IPS-20b (cell line): ENCODE results near the gene CTRL.
"Not testable (repeated sequence)": the region's sequence is repeated elsewhere in the genome, so short reads cannot be mapped to it uniquely, and the experiment has no call there.

Experiments used
- H3K27ac ChIP-seq: one replicate; pipeline ENCODE4 v1.5.1; 2013; ENCODE audit warnings: low read length
- H3K27me3 ChIP-seq: 2 replicates; pipeline ENCODE4 v1.6.1; 2013; ENCODE audit warnings: mild to moderate bottlenecking, low read length, inconsistent platforms; ENCODE audit not compliant: insufficient read depth
- H3K36me3 ChIP-seq: 2 replicates; pipeline ENCODE4 v1.6.1; 2013; ENCODE audit warnings: low read depth, mild to moderate bottlenecking, inconsistent platforms, low read length, moderate library complexity; ENCODE audit not compliant: insufficient read depth
- H3K4me1 ChIP-seq: 2 replicates; pipeline ENCODE4 v1.6.1; 2013; ENCODE audit warnings: mild to moderate bottlenecking, control low read depth, inconsistent platforms, low read length, moderate library complexity; ENCODE audit not compliant: insufficient read depth
- H3K4me3 ChIP-seq: 2 replicates; pipeline ENCODE4 v1.5.1; 2013; ENCODE audit warnings: mild to moderate bottlenecking, low read length, inconsistent platforms
- H3K9ac ChIP-seq: 2 replicates; pipeline ENCODE4 v1.6.1; 2013; ENCODE audit warnings: low read depth, mild to moderate bottlenecking, inconsistent platforms, low read length, moderate library complexity
- H3K9me3 ChIP-seq: 2 replicates; pipeline ENCODE4 v1.6.1; 2013; ENCODE audit warnings: mild to moderate bottlenecking, low read depth, low read length, inconsistent platforms; ENCODE audit not compliant: insufficient read depth

The CTRL gene

DNA sequence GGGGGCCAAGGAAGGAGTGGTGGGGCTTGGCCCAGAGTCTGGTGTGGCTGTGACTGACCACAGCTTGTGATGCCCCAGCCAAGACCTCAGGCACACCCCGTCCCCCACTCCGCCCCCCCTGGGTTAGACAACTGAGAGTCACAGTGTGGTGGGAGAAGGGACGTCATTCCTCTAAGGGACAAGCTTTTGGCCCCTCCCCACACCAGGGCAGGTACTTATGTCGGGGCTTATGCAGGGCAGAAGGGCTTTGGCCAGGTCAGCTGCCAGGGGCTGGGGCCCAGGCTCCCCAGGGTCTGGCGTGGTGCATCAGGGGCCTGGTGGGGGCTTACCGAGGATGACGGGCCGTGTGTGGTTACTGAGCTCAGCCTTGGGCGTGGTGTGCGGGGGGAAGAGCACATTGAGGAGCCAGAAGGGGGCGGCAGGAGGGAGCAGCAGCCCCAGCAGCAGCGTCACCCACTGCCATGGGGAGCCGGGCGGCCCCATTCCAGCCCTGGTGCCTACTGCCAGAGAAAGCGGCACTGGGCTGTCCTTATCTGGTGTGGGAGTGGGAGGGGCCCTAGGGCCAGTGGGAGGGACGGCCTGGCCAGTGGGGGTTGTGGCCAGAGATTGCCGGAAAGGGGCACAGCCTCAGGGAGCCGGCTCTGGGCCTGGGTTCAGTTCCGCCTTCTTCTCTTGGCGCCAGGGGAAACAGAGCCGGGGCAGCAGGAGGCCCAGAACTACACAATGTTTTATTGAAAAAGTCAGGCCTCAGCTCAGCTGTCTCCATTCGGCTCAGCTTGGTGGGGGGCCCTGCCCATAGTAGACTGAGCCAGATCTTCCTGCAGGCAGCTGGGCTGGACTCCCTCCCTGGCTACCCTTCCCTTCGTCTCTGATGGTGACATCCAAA, 12.2 kb upstream of the CTRL start, which contains the start of gene LCAT:
TSS of gene LCAT (minus strand) at position 502 of the 886 bp plus-strand sequence. CDS start at position 483, 19 bp downstream.
- H3K27ac ChIP-seq, result no peak within 1 kb of the TSS
- H3K9me3 ChIP-seq, result no peaks in the 10 kb centered on the region
- H3K4me1 ChIP-seq, result no peaks in the 10 kb centered on the region
- no peak within 1 kb of the TSS for H3K9ac ChIP-seq
- H3K36me3 ChIP-seq, result peaks cover 41% of the 10 kb centered on the region
- no peaks in the 10 kb centered on the region for H3K27me3 ChIP-seq
- H3K4me3 ChIP-seq, result no peak within 1 kb of the TSS

DNA sequence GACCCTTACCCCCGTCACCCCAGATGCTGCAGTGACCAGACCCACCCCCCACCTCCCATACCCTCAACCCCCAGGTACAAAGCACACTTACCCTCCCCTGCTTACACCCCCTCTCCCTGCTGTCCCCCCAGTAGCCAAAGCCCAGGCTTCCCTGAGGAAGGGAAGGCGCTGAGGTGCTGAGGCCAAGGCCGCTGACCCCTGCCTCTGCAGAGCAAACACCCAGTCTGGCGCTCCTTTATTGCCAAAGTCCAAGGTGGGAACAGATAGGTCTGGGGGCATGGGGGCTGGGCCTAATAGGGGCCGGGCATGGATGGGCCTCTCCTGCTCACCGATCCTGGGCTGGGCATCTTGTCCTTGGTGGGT, 11.6 kb upstream of the CTRL start:
- no peak overlapping the region for H3K27ac ChIP-seq
- no peaks in the 10 kb centered on the region for H3K4me1 ChIP-seq
- no peaks in the 10 kb centered on the region for H3K9me3 ChIP-seq
- peaks cover 39% of the 10 kb centered on the region for H3K36me3 ChIP-seq
- H3K4me3 ChIP-seq, result no peak overlapping the region
- no peaks in the 10 kb centered on the region for H3K27me3 ChIP-seq
- H3K9ac ChIP-seq, result no peak overlapping the region

DNA sequence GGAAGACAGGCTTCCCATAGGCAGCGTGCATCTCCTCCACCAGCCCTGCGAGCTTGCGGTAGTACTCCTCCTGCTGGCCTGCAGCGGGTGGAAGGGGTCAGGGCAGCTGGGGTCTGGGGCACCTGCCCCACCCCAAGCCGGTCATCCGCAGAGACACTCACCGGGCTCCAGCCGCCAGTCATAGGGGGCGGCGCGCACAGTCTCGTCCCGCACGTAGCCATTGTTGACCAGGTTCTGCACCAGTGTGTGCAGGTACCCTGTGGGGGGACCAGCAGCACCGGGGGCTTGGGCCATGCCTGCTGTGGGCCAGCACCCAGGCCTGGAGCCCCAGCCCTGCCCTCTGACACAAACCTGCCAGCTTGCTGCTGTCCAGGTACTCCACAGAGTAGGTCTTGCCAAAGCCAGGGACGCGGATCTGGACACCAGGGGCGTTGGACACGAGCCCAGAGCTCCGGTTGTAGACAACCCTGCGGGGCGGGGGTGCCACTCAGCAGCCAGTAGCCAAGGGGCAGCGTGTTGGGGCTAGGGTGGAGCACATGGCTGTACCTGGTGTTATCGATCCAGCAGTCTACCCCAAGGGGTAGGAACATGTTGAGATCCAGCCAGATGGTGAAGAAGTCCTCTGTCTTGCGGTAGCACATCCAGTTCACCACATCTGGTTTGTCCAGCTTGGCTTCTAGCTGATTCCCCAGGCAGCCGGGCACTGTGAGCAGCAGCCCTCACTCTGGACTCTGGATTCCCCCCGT, 11.0 kb upstream of the CTRL start:
- H3K9ac ChIP-seq, result no peak overlapping the region
- peaks cover 33% of the 10 kb centered on the region for H3K36me3 ChIP-seq
- no peaks in the 10 kb centered on the region for H3K9me3 ChIP-seq
- no peak overlapping the region for H3K27ac ChIP-seq
- no peak overlapping the region for H3K4me3 ChIP-seq
- no peaks in the 10 kb centered on the region for H3K4me1 ChIP-seq
- no peaks in the 10 kb centered on the region for H3K27me3 ChIP-seq

- Histone ChIP-seq H3K4me1 (0 out of 2 replicates have a peak, but pooled peaks cover under 1% of the 10 kb centered on the region), H3K9me3 (no peaks in the 10 kb centered on the region), H3K27ac (no peak overlapping the region), H3K36me3 (peaks cover 29% of the 10 kb centered on the region), H3K27me3 (no peaks in the 10 kb centered on the region), H3K4me3 (no peak overlapping the region), H3K9ac (no peak overlapping the region)
Observed at GRCh38 chr16:67942200-67942509, 10.5 kb upstream of the CTRL start.

DNA sequence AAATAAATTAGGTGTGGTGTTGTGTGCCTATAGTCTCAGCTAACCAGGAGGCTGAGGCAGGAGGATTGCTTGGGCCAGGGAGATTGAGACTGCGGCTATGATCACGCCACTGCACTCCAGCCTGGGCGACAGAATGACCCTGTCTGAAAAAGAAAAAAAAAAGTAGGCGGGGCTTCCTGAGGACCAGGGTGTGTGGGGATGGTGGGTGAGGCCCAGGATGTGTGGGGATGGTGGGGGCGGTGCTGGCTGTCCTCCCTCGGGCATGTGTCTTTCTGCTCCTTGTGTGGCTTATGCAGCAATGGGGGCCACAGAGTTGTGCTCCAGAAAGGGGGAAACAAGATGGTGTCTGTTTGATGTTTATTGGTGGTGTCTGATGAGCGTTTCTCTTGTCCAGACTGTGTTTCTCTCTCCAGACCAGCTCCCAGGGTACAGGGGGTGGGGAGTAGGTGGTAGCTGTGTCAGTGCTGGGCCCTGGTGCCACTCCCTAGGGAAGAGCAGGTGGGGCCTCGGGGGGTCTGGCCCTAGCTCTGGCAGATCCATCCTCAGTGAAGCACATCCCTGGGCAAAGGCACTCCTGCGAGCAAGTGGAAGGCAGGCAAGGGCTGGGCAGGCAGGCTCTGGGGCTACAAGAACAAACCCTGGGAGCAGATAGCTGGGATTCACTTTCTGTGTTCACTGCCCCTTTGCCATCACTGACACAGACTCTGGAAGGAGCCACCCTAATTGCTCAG, 10.0 kb upstream of the CTRL start:
- Histone ChIP-seq H3K27ac (no peak overlapping the region), H3K27me3 (no peaks in the 10 kb centered on the region), H3K36me3 (peaks cover 24% of the 10 kb centered on the region), H3K4me1 (0 out of 2 replicates have a peak, but pooled peaks cover 3% of the 10 kb centered on the region), H3K4me3 (no peak overlapping the region), H3K9me3 (no peaks in the 10 kb centered on the region), H3K9ac (no peak overlapping the region)

DNA sequence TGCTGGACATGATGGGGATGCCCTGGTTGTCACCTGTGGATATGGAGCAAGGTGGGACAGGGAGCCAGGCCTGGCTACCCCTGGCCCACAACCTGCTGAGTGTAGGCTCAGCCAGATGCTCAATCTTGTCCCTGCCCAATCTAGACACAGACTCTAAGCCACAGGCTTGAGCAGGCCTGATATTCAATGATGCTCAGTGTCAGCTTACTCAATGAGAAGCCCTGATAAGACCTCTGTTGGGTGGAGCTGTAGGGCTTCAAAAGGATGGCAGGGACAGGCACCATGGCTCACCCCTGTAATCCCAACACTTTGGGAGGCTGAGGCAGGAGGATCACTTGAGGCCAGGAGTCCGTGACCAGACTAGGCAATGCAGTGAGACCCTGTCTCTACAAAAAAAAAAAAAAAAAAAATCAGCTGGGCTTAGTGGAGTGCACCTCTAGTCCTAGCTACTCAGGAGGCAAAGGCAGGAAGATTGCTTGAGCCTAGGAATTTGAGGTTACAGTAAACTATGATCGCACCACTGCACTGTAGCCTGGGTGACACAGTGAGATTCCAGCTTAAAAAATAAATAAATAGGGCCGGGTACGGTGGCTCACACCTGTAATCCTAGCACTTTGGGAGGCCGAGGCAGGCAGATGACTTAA, 8.9 kb upstream of the CTRL start:
- Histone ChIP-seq H3K27ac (no peak overlapping the region), H3K9ac (no peak overlapping the region)

GRCh38 chr16:67939507-67940445, 8.1 kb upstream of the CTRL start:
- H3K36me3 ChIP-seq, result peaks cover 6% of the 10 kb centered on the region
- H3K27ac ChIP-seq, result no peak overlapping the region
- H3K4me3 ChIP-seq, result no peak overlapping the region
- H3K9me3 ChIP-seq, result no peaks in the 10 kb centered on the region
- H3K4me1 ChIP-seq, result 0 out of 2 replicates have a peak, but pooled peaks cover 3% of the 10 kb centered on the region
- H3K9ac ChIP-seq, result no peak overlapping the region
- H3K27me3 ChIP-seq, result no peaks in the 10 kb centered on the region

More for the DNA sequence above, 8.9 kb upstream of the CTRL start:
- no peaks in the 10 kb centered on the region for H3K9me3 ChIP-seq
- peaks cover 14% of the 10 kb centered on the region for H3K36me3 ChIP-seq
- no peaks in the 10 kb centered on the region for H3K27me3 ChIP-seq
- no peak overlapping the region for H3K4me3 ChIP-seq
- 0 out of 2 replicates have a peak, but pooled peaks cover 3% of the 10 kb centered on the region for H3K4me1 ChIP-seq

- not testable (repeated sequence) for H3K4me1 ChIP-seq, H3K27ac ChIP-seq, H3K36me3 ChIP-seq, H3K4me3 ChIP-seq, H3K27me3 ChIP-seq, H3K9me3 ChIP-seq, H3K9ac ChIP-seq
Observed at GRCh38 chr16:67937713-67938112, 6.1 kb upstream of the CTRL start.

GRCh38 chr16:67936880-67937605, 5.4 kb upstream of the CTRL start:
- Histone ChIP-seq H3K27ac (no peak overlapping the region), H3K36me3 (no peaks in the 10 kb centered on the region; the same call in 1 of the 2 replicates), H3K9me3 (no peaks in the 10 kb centered on the region), H3K9ac (peak overlapping the region; percentile 95), H3K4me3 (peak overlapping the region; percentile 89), H3K27me3 (no peaks in the 10 kb centered on the region), H3K4me1 (0 out of 2 replicates have a peak, but pooled peaks cover 6% of the 10 kb centered on the region)
